GM12891 (cell line): ENCODE measurements around the gene CDH22.
A peak's percentile ranks its signal among the peaks of the same experiment; 100 is the strongest.

Experiments used
- POLR2A ChIP-seq: IDR thresholded peaks from 2 replicates; pipeline ENCODE4 v1.6.1; 2011; ENCODE audit warnings: low read depth, low read length, control low read depth
- POLR2AphosphoS5 ChIP-seq: IDR thresholded peaks from 2 replicates; pipeline ENCODE4 v1.6.1; 2011; ENCODE audit warnings: low read depth, low read length, control low read depth

DNA sequence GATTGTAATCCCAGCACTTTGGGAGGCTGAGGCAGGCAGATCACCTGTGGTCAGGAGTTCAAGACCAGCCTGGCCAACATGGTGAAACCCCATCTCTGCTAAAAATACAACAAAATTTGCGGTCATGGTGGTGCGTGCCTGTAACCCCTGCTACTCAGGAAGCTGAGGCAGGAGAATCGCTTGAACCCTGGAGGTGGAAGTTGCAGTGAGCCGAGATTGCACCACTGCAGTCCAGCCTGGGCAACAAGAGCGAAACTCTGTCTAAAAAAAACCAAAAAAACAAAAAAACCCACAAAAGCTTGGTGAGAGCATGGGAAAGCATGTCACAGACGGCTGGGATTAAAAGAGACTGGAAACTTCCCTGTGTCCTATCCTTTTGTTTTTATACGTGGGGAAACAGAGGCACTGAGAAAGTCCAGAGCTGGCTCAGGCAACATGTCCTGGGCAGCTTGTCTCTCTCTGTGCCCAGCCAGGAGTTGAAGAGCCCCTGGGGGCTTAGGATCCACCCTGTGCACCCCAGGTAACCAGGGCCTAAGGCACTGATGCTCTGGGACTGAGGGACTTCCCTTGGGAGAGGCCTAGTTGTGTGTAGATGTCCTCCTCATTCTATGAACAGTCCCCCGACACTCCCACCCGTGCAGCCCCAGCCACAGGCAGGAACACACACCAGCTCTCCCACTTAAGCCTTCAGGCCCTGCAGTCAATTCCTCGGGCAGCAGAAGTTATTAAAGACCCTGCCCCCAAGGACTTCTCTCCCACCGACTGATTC is 174.2 kb downstream of the CDH22 start:
- TF ChIP-seq POLR2A, result no peak
- TF ChIP-seq POLR2AphosphoS5, result peak; percentile 40; the same call in 1 of the 2 replicates
